SU-DHL-6 (cell line): ENCODE measurements around the gene RABEP1.

ENCODE experiments used
- H2AFZ ChIP-seq: fragments of 200-600 bp; sonication (generic); 2 replicates; pipeline ENCODE4 v1.6.1; 2014; ENCODE audit warnings: low read depth, mild to moderate bottlenecking, moderate library complexity, mixed read lengths, antibody characterized with exemption, low read length; ENCODE audit not compliant: severe bottlenecking
- H3F3A ChIP-seq: fragments of 200-600 bp; shearing (Covaris generic); 2 replicates; pipeline ENCODE4 v1.6.0; 2016; ENCODE audit warnings: antibody characterized with exemption, mild to moderate bottlenecking; ENCODE audit not compliant: insufficient read depth
- H3K27ac ChIP-seq: fragments of 200-600 bp; sonication (generic); 2 replicates; pipeline ENCODE4 v1.5.1; 2016; ENCODE audit warnings: low read depth, mild to moderate bottlenecking, low read length, moderate library complexity, mixed read lengths
- H3K27me3 ChIP-seq: fragments of 200-600 bp; sonication (generic), shearing (Covaris generic); 2 replicates; pipeline ENCODE4 v1.6.0; 2014; ENCODE audit warnings: mild to moderate bottlenecking, low read length
- H3K36me3 ChIP-seq: fragments of 200-600 bp; sonication (generic); 2 replicates; pipeline ENCODE4 v1.6.1; 2014; ENCODE audit warnings: mild to moderate bottlenecking, low read length, mixed read lengths
- H3K4me2 ChIP-seq: fragments of 300-600, 200-600 bp; shearing (Covaris generic), sonication (generic); 2 replicates; pipeline ENCODE4 v1.6.0; 2014; ENCODE audit warnings: low read length, low read depth, mild to moderate bottlenecking; ENCODE audit not compliant: poor library complexity, severe bottlenecking
- H3K4me3 ChIP-seq: fragments of 200-600 bp; sonication (generic); 2 replicates; pipeline ENCODE4 v1.5.1; 2014; ENCODE audit warnings: antibody characterized with exemption, low read length, mild to moderate bottlenecking, mixed read lengths; ENCODE audit not compliant: insufficient read depth, poor library complexity, severe bottlenecking
- H3K79me2 ChIP-seq: fragments of 200-600 bp; sonication (generic); 2 replicates; pipeline ENCODE4 v1.6.1; 2014; ENCODE audit warnings: mild to moderate bottlenecking, low read length, moderate library complexity; ENCODE audit not compliant: insufficient read depth
- H3K9ac ChIP-seq: fragments of 200-600 bp; sonication (generic); 2 replicates; pipeline ENCODE4 v1.7.0; 2014; ENCODE audit warnings: mild to moderate bottlenecking, low read length
- H3K9me2 ChIP-seq: fragments of 200-600 bp; sonication (generic); replicated peaks from 2 replicates; pipeline ENCODE4 v1.6.1; 2014; ENCODE audit warnings: low read length; ENCODE audit not compliant: insufficient read depth
- H3K9me3 ChIP-seq: fragments of 200-600 bp; sonication (generic); 2 replicates; pipeline ENCODE4 v1.6.1; 2014; ENCODE audit warnings: low read length, mixed read lengths; ENCODE audit not compliant: insufficient read depth
- H4K20me1 ChIP-seq: fragments of 200-600 bp; sonication (generic); 2 replicates; pipeline ENCODE4 v1.6.1; 2014; ENCODE audit warnings: low read depth, mild to moderate bottlenecking, antibody characterized with exemption, low read length, moderate library complexity, mixed read lengths
- CTCF ChIP-seq: fragments of 200-600 bp; sonication (generic); IDR thresholded peaks from one replicate; pipeline ENCODE4 v1.5.1; 2017; ENCODE audit warnings: antibody characterized with exemption, mild to moderate bottlenecking, low read length, moderate library complexity; ENCODE audit not compliant: insufficient read depth, poor library complexity, severe bottlenecking
- EZH2phosphoT487 ChIP-seq: fragments of 200-600 bp; sonication (generic), shearing (Covaris generic); conservative IDR thresholded peaks from 2 replicates; pipeline ENCODE4 v1.6.1; 2018; ENCODE audit warnings: mild to moderate bottlenecking, antibody characterized with exemption, low read length, moderate library complexity, mixed read lengths

The RABEP1 gene

GRCh38 chr17:5405400-5405799, 123.3 kb downstream of the RABEP1 start:
- TF ChIP-seq CTCF (no peak), EZH2phosphoT487 (no peak)
- Histone ChIP-seq H3K4me2 (no peak overlapping the region), H3K27ac (no peak overlapping the region), H3F3A (no peaks in the 10 kb centered on the region), H3K9me2 (no peaks in the 10 kb centered on the region), H3K9ac (no peak overlapping the region), H3K4me3 (no peak overlapping the region), H2AFZ (no peak overlapping the region), H3K36me3 (peaks cover 72% of the 10 kb centered on the region), H4K20me1 (0 out of 2 replicates have a peak, but pooled peaks cover 6% of the 10 kb centered on the region), H3K79me2 (peaks cover 16% of the 10 kb centered on the region; the same call in 1 of the 2 replicates), H3K27me3 (no peaks in the 10 kb centered on the region), H3K9me3 (no peaks in the 10 kb centered on the region)

GRCh38 chr17:5408186-5408585, 126.1 kb downstream of the RABEP1 start:
- Histone ChIP-seq H4K20me1 (0 out of 2 replicates have a peak, but pooled peaks cover 6% of the 10 kb centered on the region), H3K36me3 (peaks cover 69% of the 10 kb centered on the region), H3K79me2 (peaks cover 34% of the 10 kb centered on the region)

GRCh38 chr17:5410594-5411272, 128.6 kb downstream of the RABEP1 start:
- no peak overlapping the region for H3K9ac ChIP-seq
- H3K27me3 ChIP-seq, result no peaks in the 10 kb centered on the region
- no peak overlapping the region for H3K4me3 ChIP-seq
- no peaks in the 10 kb centered on the region for H3K9me2 ChIP-seq
- H3K79me2 ChIP-seq, result peaks cover 53% of the 10 kb centered on the region
- peaks cover 4% of the 10 kb centered on the region; the same call in 1 of the 2 replicates for H4K20me1 ChIP-seq
- TF ChIP-seq CTCF (no peak), EZH2phosphoT487 (no peak)
- H2AFZ ChIP-seq, result no peak overlapping the region
- H3K27ac ChIP-seq, result no peak overlapping the region
- no peaks in the 10 kb centered on the region for H3F3A ChIP-seq
- no peaks in the 10 kb centered on the region for H3K9me3 ChIP-seq
- H3K36me3 ChIP-seq, result peaks cover 65% of the 10 kb centered on the region
- H3K4me2 ChIP-seq, result no peak overlapping the region

More at GRCh38 chr17:5408186-5408585, 126.1 kb downstream of the RABEP1 start:
- Histone ChIP-seq H3F3A (no peaks in the 10 kb centered on the region), H3K4me2 (no peak overlapping the region), H3K4me3 (no peak overlapping the region), H3K9me3 (no peaks in the 10 kb centered on the region), H3K27ac (no peak overlapping the region), H2AFZ (no peak overlapping the region), H3K9ac (no peak overlapping the region), H3K27me3 (no peaks in the 10 kb centered on the region), H3K9me2 (no peaks in the 10 kb centered on the region)
- TF ChIP-seq EZH2phosphoT487 (no peak), CTCF (no peak)
